GM19240 (cell line): Measurements from ENCODE around the gene SRPK1.

Experiments used
- DNase-seq: peaks from one replicate; pipeline ENCODE4 v3.0.0; 2011; ENCODE audit warnings: low spot score; ENCODE audit not compliant: insufficient read length

Gene SRPK1

GRCh38 chr6:35900448-35900847 lies 20.4 kb downstream of the SRPK1 start:
- DNase-seq, result no peak

GRCh38 chr6:35898003-35898402 lies 22.9 kb downstream of the SRPK1 start:
- no peak for DNase-seq

- DNase-seq, result no peak
Measured at GRCh38 chr6:35897486-35897885, 23.4 kb downstream of the SRPK1 start.

- no peak for DNase-seq
Measured at GRCh38 chr6:35897036-35897435, 23.9 kb downstream of the SRPK1 start.

GRCh38 chr6:35896228-35896627 lies 24.7 kb downstream of the SRPK1 start:
- DNase-seq, result no peak

- DNase-seq, result no peak
Measured at GRCh38 chr6:35895560-35895959, 25.3 kb downstream of the SRPK1 start.

GRCh38 chr6:35894776-35895175 lies 26.1 kb downstream of the SRPK1 start:
- DNase-seq, result no peak

- DNase-seq, result no peak
Measured at GRCh38 chr6:35893246-35893645, 27.7 kb downstream of the SRPK1 start.

GRCh38 chr6:35892482-35892881 lies 28.4 kb downstream of the SRPK1 start:
- DNase-seq, result no peak

- DNase-seq, result no peak
Measured at GRCh38 chr6:35879151-35879550, 41.7 kb downstream of the SRPK1 start.

- DNase-seq, result no peak
Measured at GRCh38 chr6:35876902-35877301, 44.0 kb downstream of the SRPK1 start.

GRCh38 chr6:35874730-35875129 lies 46.2 kb downstream of the SRPK1 start:
- no peak for DNase-seq

- DNase-seq, result no peak
Measured at GRCh38 chr6:35859367-35859766, 61.5 kb downstream of the SRPK1 start.

GRCh38 chr6:35857853-35858252 lies 63.0 kb downstream of the SRPK1 start:
- DNase-seq, result no peak

- DNase-seq, result no peak
Measured at GRCh38 chr6:35856250-35856649, 64.6 kb downstream of the SRPK1 start.

- DNase-seq, result no peak
Measured at GRCh38 chr6:35852994-35853393, 67.9 kb downstream of the SRPK1 start.

GRCh38 chr6:35850208-35850607 lies 70.7 kb downstream of the SRPK1 start:
- DNase-seq, result no peak

- DNase-seq, result no peak
Measured at GRCh38 chr6:35844290-35844689, 76.6 kb downstream of the SRPK1 start.

GRCh38 chr6:35842381-35842780 lies 78.5 kb downstream of the SRPK1 start:
- DNase-seq, result no peak

- no peak for DNase-seq
Measured at GRCh38 chr6:35839019-35839418, 81.9 kb downstream of the SRPK1 start.

- no peak for DNase-seq
Measured at GRCh38 chr6:35833536-35833935, 87.4 kb downstream of the SRPK1 start.

GRCh38 chr6:35831257-35832007 lies 89.5 kb downstream of the SRPK1 start:
- no peak for DNase-seq

GRCh38 chr6:35829306-35829705 lies 91.6 kb downstream of the SRPK1 start:
- DNase-seq, result no peak
